ENCODE measurements around the gene HTR1D. TPM values are rescaled to one million over a fixed set of nuclear protein-coding genes. Genes with fewer than 3 reads are reported as not detected.

HTR1D gene
- total and polyA plus RNA-seq, 7 experiments from 2014 or later: not detected

Other genes starting within 250 kb of the HTR1D start
- gene LACTBL1, start 244.6 kb downstream of the HTR1D start, total RNA-seq: not detected
- gene LACTBL1, start 244.6 kb downstream of the HTR1D start, polyA plus RNA-seq: not detected
- 1 to 10 TPM in 2 of 5 experiments, not detected in 3; 1.1 to 1.5 TPM for gene TEX46, start 201.7 kb downstream of the HTR1D start, total RNA-seq
- not detected for gene TEX46, start 201.7 kb downstream of the HTR1D start, polyA plus RNA-seq
- gene KDM1A, start 198.0 kb downstream of the HTR1D start, total RNA-seq: 10 to 100 TPM; 40.6 to 56.0 (median 47.7) TPM
- 10 to 100 TPM; 48.4 to 62.1 TPM for gene KDM1A, start 198.0 kb downstream of the HTR1D start, polyA plus RNA-seq
- 10 to 100 TPM; 14.8 to 22.9 (median 16.9) TPM for gene LUZP1, start 48.6 kb downstream of the HTR1D start, total RNA-seq
- gene LUZP1, start 48.6 kb downstream of the HTR1D start, polyA plus RNA-seq: 10 to 100 TPM; 12.6 to 24.7 TPM
- gene HNRNPR, start 126.8 kb upstream of the HTR1D start, total RNA-seq: 100 to 1,000 TPM in 4 of 5 experiments, 10 to 100 TPM in 1; 97.4 to 235 (median 117) TPM
- 100 to 1,000 TPM; 197 to 208 TPM for gene HNRNPR, start 126.8 kb upstream of the HTR1D start, polyA plus RNA-seq
- gene ZNF436, start 152.3 kb upstream of the HTR1D start, total RNA-seq: 10 to 100 TPM in 2 of 5 experiments, 1 to 10 TPM in 3; 4.5 to 11.7 (median 6.7) TPM
- gene ZNF436, start 152.3 kb upstream of the HTR1D start, polyA plus RNA-seq: 1 to 10 TPM; 2.9 to 3.9 TPM
- 10 to 100 TPM; 20.2 to 59.2 (median 49.3) TPM for gene TCEA3, start 207.2 kb upstream of the HTR1D start, total RNA-seq
- 10 to 100 TPM; 34.4 to 57.2 TPM for gene TCEA3, start 207.2 kb upstream of the HTR1D start, polyA plus RNA-seq